Endodermal cell (in vitro differentiated cells): Measurements from ENCODE around the gene RLN3. TPM values are rescaled to one million over a fixed set of nuclear protein-coding genes. Genes with fewer than 3 reads are reported as not detected.

Experiments
- DNase-seq: peaks from one replicate; pipeline ENCODE4 v3.0.0-alpha.2; 2017
- H3K27ac ChIP-seq: 2 replicates; pipeline ENCODE4 v1.5.1; 2013; ENCODE audit warnings: mild to moderate bottlenecking, low read depth, low read length, moderate library complexity
- H3K27me3 ChIP-seq: 2 replicates; pipeline ENCODE4 v1.6.1; 2013; ENCODE audit warnings: mild to moderate bottlenecking, low read length, moderate library complexity; ENCODE audit not compliant: insufficient read depth, control insufficient read depth, poor library complexity, severe bottlenecking
- H3K36me3 ChIP-seq: 2 replicates; pipeline ENCODE4 v1.7.0; 2013; ENCODE audit warnings: mild to moderate bottlenecking, low read length, moderate library complexity; ENCODE audit not compliant: control insufficient read depth, insufficient read depth
- H3K4me1 ChIP-seq: one replicate; pipeline ENCODE4 v1.7.0; 2013; ENCODE audit warnings: low read length; ENCODE audit not compliant: control insufficient read depth, insufficient read depth
- H3K4me3 ChIP-seq: 2 replicates; pipeline ENCODE4 v1.5.1; 2013; ENCODE audit warnings: mild to moderate bottlenecking, low read length, moderate library complexity
- H3K9ac ChIP-seq: 2 replicates; pipeline ENCODE4 v1.6.1; 2013; ENCODE audit warnings: mild to moderate bottlenecking, low read length, moderate library complexity; ENCODE audit not compliant: poor library complexity, severe bottlenecking; ENCODE audit errors: extremely low read depth
- H3K9me3 ChIP-seq: 2 replicates; pipeline ENCODE4 v1.6.1; 2013; ENCODE audit warnings: mild to moderate bottlenecking, low read length, moderate library complexity; ENCODE audit not compliant: control insufficient read depth
- H3K27ac Mint-ChIP-seq: 2 replicates; pipeline ENCODE4 v1.8.0; 2020; ENCODE audit warnings: mixed read lengths
- H3K27me3 Mint-ChIP-seq: 2 replicates; pipeline ENCODE4 v1.8.0; 2021; ENCODE audit warnings: mild to moderate bottlenecking, mixed read lengths; ENCODE audit not compliant: insufficient read depth
- H3K36me3 Mint-ChIP-seq: 2 replicates; pipeline ENCODE4 v1.8.0; 2020; ENCODE audit warnings: low read depth, mixed read lengths
- H3K4me1 Mint-ChIP-seq: 2 replicates; pipeline ENCODE4 v1.8.0; 2020; ENCODE audit warnings: mixed read lengths
- H3K4me3 Mint-ChIP-seq: 2 replicates; pipeline ENCODE4 v1.8.0; 2020; ENCODE audit warnings: mild to moderate bottlenecking, moderate library complexity, mixed read lengths
- H3K9me3 Mint-ChIP-seq: 2 replicates; pipeline ENCODE4 v1.8.0; 2020; ENCODE audit warnings: mild to moderate bottlenecking, mixed read lengths
- CTCF ChIP-seq: fragments of 200-600 bp; sonication (generic); conservative IDR thresholded peaks from 2 replicates; pipeline ENCODE4 v1.5.0; 2021; ENCODE audit warnings: antibody characterized with exemption, mild to moderate bottlenecking
- WGBS, 2 experiments: methylation state at CpG; one replicate each; pipeline versions ENCODE4 v1.1.5 to v1.1.7; 2013; ENCODE audit warnings: missing lambda C conversion rate in 2 of 2, mixed read lengths in 1 of 2; ENCODE audit not compliant: insufficient coverage in 1 of 2, insufficient read length in 1 of 2; 5-methylcytosine and 5-hydroxymethylcytosine counted together
- total RNA-seq, 2 donors: library from RNA; stranded (reverse); fragmentation: NEBNext Ultra II Directional in 1 of 2; extraction: Animal tissue kit (Norgen Biotek cat#: 25700) in 1 of 2; gene quantifications; 2 replicates in 1 of 2; 3 replicates in 1 of 2; pipeline ENCODE4 v1.2.1, GENCODE V29; 2021

Gene RLN3
- total RNA-seq, 2 donors from 2014 or later, result not detected

GRCh38 chr19:14006085-14006765 lies 21.7 kb upstream of the RLN3 start, which contains the start of gene RFX1:
RFX1 (minus strand) TSS chr19:14006320; CDS start chr19:13993843, 12,477 bp downstream.
- H3K4me1 Mint-ChIP-seq, result no peaks in the 10 kb centered on the region
- TF ChIP-seq CTCF, result no peak
- Histone ChIP-seq H3K9ac (peak within 1 kb of the TSS; percentile 95), H3K4me1 (no peaks in the 10 kb centered on the region), H3K27me3 (no peaks in the 10 kb centered on the region), H3K27ac (peak within 1 kb of the TSS; percentile 100), H3K36me3 (no peaks in the 10 kb centered on the region), H3K9me3 (no peaks in the 10 kb centered on the region), H3K4me3 (peak within 1 kb of the TSS; percentile 88)
- H3K36me3 Mint-ChIP-seq, result no peaks in the 10 kb centered on the region
- H3K4me3 Mint-ChIP-seq, result peak within 1 kb of the TSS; percentile 82
- H3K9me3 Mint-ChIP-seq, result no peaks in the 10 kb centered on the region
- H3K27ac Mint-ChIP-seq, result peak within 1 kb of the TSS; percentile 100
- DNase-seq, result peak; percentile 99
- WGBS, 2 experiments, result 0% methylated on average over 31 to 58 of the region's 58 CpGs
- no peaks in the 10 kb centered on the region for H3K27me3 Mint-ChIP-seq

- 7 to 9% methylated on average over 24 to 55 of the region's 56 CpGs for WGBS, 2 experiments
- no peaks in the 10 kb centered on the region for H3K27me3 Mint-ChIP-seq
- Histone ChIP-seq H3K27ac (peak overlapping the region; percentile 100), H3K9me3 (no peaks in the 10 kb centered on the region), H3K4me1 (no peaks in the 10 kb centered on the region), H3K27me3 (no peaks in the 10 kb centered on the region), H3K36me3 (no peaks in the 10 kb centered on the region), H3K9ac (peak overlapping the region; percentile 95), H3K4me3 (peak overlapping the region; percentile 88)
- H3K9me3 Mint-ChIP-seq, result no peaks in the 10 kb centered on the region
- H3K4me3 Mint-ChIP-seq, result peak overlapping the region; percentile 82
- H3K36me3 Mint-ChIP-seq, result no peaks in the 10 kb centered on the region
- DNase-seq, result peak; percentile 96
- peak overlapping the region; percentile 100 for H3K27ac Mint-ChIP-seq
- TF ChIP-seq CTCF, result no peak
- no peaks in the 10 kb centered on the region for H3K4me1 Mint-ChIP-seq
Observed at GRCh38 chr19:14006766-14007562, 21.0 kb upstream of the RLN3 start.

- H3K4me3 Mint-ChIP-seq, result no peak overlapping the region
- no peaks in the 10 kb centered on the region for H3K9me3 Mint-ChIP-seq
- H3K9ac ChIP-seq, result no peak overlapping the region
- DNase-seq, result no peak
- no peaks in the 10 kb centered on the region for H3K4me1 ChIP-seq
- H3K4me1 Mint-ChIP-seq, result no peaks in the 10 kb centered on the region
- TF ChIP-seq CTCF, result no peak
- H3K9me3 ChIP-seq, result no peaks in the 10 kb centered on the region
- H3K36me3 ChIP-seq, result no peaks in the 10 kb centered on the region
- H3K36me3 Mint-ChIP-seq, result no peaks in the 10 kb centered on the region
- H3K27me3 ChIP-seq, result no peaks in the 10 kb centered on the region
- H3K4me3 ChIP-seq, result no peak overlapping the region
- 89 to 92% methylated on average over 1 to 2 of the region's 2 CpGs for WGBS, 2 experiments
- no peak overlapping the region for H3K27ac Mint-ChIP-seq
- no peaks in the 10 kb centered on the region for H3K27me3 Mint-ChIP-seq
- no peak overlapping the region for H3K27ac ChIP-seq
Observed at GRCh38 chr19:14012378-14012915, 15.5 kb upstream of the RLN3 start.
